DND-41 (cell line): Measurements from ENCODE around the gene PHF14.

Source experiments
- ATAC-seq: fragments of 200-7000 bp; cut with Tn5 transposase; 3 replicates; pipeline ENCODE4 v1.9.1; 2021; ENCODE audit warnings: low read depth; ENCODE audit not compliant: insufficient read depth
- DNase-seq: peaks from one replicate; pipeline ENCODE4 v3.0.0-alpha.2; 2020
- H2AFZ ChIP-seq: 2 replicates; pipeline ENCODE4 v1.6.0; 2012; ENCODE audit warnings: low read depth, low read length
- H3K27ac ChIP-seq: 2 replicates; pipeline ENCODE4 v1.5.1; 2012; ENCODE audit warnings: low read length, inconsistent platforms
- H3K27me3 ChIP-seq: fragments of 200-600 bp; sonication (generic); 2 replicates; pipeline ENCODE4 v1.6.0; 2012; ENCODE audit warnings: low read length, mild to moderate bottlenecking, inconsistent platforms; ENCODE audit not compliant: insufficient read depth, poor library complexity
- H3K36me3 ChIP-seq: 2 replicates; pipeline ENCODE4 v1.5.1; 2012; ENCODE audit warnings: low read length, inconsistent platforms; ENCODE audit not compliant: insufficient read depth
- H3K4me1 ChIP-seq: 2 replicates; pipeline ENCODE4 v1.5.1; 2012; ENCODE audit warnings: mild to moderate bottlenecking, low read length; ENCODE audit not compliant: insufficient read depth
- H3K4me2 ChIP-seq: 2 replicates; pipeline ENCODE4 v1.6.0; 2012; ENCODE audit warnings: mild to moderate bottlenecking, moderate library complexity, low read length, inconsistent platforms; ENCODE audit not compliant: insufficient read depth
- H3K4me3 ChIP-seq, 2 experiments: fragments of 200-600 bp in 1 of 2; shearing (Covaris generic) in 1 of 2; 2 replicates each; pipeline ENCODE4 v1.5.1; 2012 to 2016; ENCODE audit warnings: inconsistent platforms in 2 of 2, low read length in 2 of 2, mild to moderate bottlenecking in 2 of 2, low read depth in 1 of 2, moderate library complexity in 1 of 2
- H3K79me2 ChIP-seq: 2 replicates; pipeline ENCODE4 v1.6.0; 2012; ENCODE audit warnings: low read length, inconsistent platforms; ENCODE audit not compliant: insufficient read depth
- H3K9ac ChIP-seq: 2 replicates; pipeline ENCODE4 v1.6.0; 2012; ENCODE audit warnings: low read depth, mild to moderate bottlenecking, inconsistent platforms, low read length, moderate library complexity
- H3K9me3 ChIP-seq: 2 replicates; pipeline ENCODE4 v1.5.1; 2012; ENCODE audit warnings: low read length, moderate library complexity, mild to moderate bottlenecking, inconsistent platforms; ENCODE audit not compliant: insufficient read depth, severe bottlenecking
- H4K20me1 ChIP-seq: 2 replicates; pipeline ENCODE4 v1.6.0; 2012; ENCODE audit warnings: low read length; ENCODE audit not compliant: insufficient read depth
- CTCF ChIP-seq: IDR thresholded peaks from 2 replicates; pipeline ENCODE4 v1.5.1; 2012; ENCODE audit warnings: borderline replicate concordance, low read length, moderate library complexity, mild to moderate bottlenecking; ENCODE audit not compliant: poor library complexity, severe bottlenecking; ENCODE audit errors: extremely low read depth
- EZH2 ChIP-seq: IDR thresholded peaks from 3 replicates; pipeline ENCODE4 v1.6.1; 2012; ENCODE audit warnings: borderline replicate concordance, low read depth, mild to moderate bottlenecking, moderate library complexity, low read length, inconsistent platforms; ENCODE audit not compliant: severe bottlenecking

The PHF14 gene

GRCh38 chr7:11009631-11010030 is 36.0 kb downstream of the PHF14 start:
- TF ChIP-seq CTCF (no peak), EZH2 (no peak)
- no peaks in the 10 kb centered on the region for H3K9me3 ChIP-seq
- H3K27ac ChIP-seq = no peak overlapping the region
- no peak overlapping the region for H3K4me3 ChIP-seq
- no peak overlapping the region for H2AFZ ChIP-seq
- peaks cover 86% of the 10 kb centered on the region for H3K79me2 ChIP-seq
- H3K4me1 ChIP-seq = no peaks in the 10 kb centered on the region
- no peak for ATAC-seq
- no peak for DNase-seq
- H4K20me1 ChIP-seq = peaks cover 29% of the 10 kb centered on the region
- no peak overlapping the region for H3K9ac ChIP-seq
- H3K36me3 ChIP-seq = peaks cover 40% of the 10 kb centered on the region
- H3K27me3 ChIP-seq = no peaks in the 10 kb centered on the region
- H3K4me2 ChIP-seq = no peak overlapping the region

- peaks cover 21% of the 10 kb centered on the region; the same call in 1 of the 2 replicates for H4K20me1 ChIP-seq
- H3K9ac ChIP-seq = no peak overlapping the region
- no peak overlapping the region for H2AFZ ChIP-seq
- H3K79me2 ChIP-seq = peaks cover 58% of the 10 kb centered on the region
- DNase-seq (no peak), ATAC-seq (no peak)
- H3K27me3 ChIP-seq = no peaks in the 10 kb centered on the region
- H3K4me1 ChIP-seq = no peaks in the 10 kb centered on the region
- TF ChIP-seq CTCF (no peak), EZH2 (no peak)
- H3K36me3 ChIP-seq = peaks cover 46% of the 10 kb centered on the region
- H3K9me3 ChIP-seq = no peaks in the 10 kb centered on the region
- no peak overlapping the region for H3K4me3 ChIP-seq
- H3K4me2 ChIP-seq = no peak overlapping the region
- H3K27ac ChIP-seq = no peak overlapping the region
Measured at GRCh38 chr7:11021468-11021867, 47.8 kb downstream of the PHF14 start.

- Histone ChIP-seq H3K9ac (no peak overlapping the region), H4K20me1 (peaks cover 12% of the 10 kb centered on the region; the same call in 1 of the 2 replicates), H3K4me3 (no peak overlapping the region), H3K9me3 (no peaks in the 10 kb centered on the region), H3K4me2 (no peak overlapping the region), H2AFZ (no peak overlapping the region), H3K36me3 (peaks cover 45% of the 10 kb centered on the region), H3K27me3 (no peaks in the 10 kb centered on the region), H3K27ac (no peak overlapping the region), H3K79me2 (peaks cover 14% of the 10 kb centered on the region; the same call in 1 of the 2 replicates), H3K4me1 (no peaks in the 10 kb centered on the region)
- no peak for TF ChIP-seq CTCF
- TF ChIP-seq EZH2 = no peak
- ATAC-seq (no peak), DNase-seq (no peak)
Measured at GRCh38 chr7:11026452-11027359, 53.0 kb downstream of the PHF14 start.
